ENCODE measurements around the gene IGFBPL1. TPM values are rescaled to one million over a fixed set of nuclear protein-coding genes. Genes with fewer than 3 reads are reported as not detected.

IGFBPL1 gene
- total and polyA plus RNA-seq, 2 of the 8 experiments (the other 6 are each of a cell fraction or from before 2014, with no cell fraction given) = 31.3 to 33.8 TPM

- TF ChIP-seq E2F6 (IDR thresholded peaks at IDR 0.05) (no peak), POU5F1 (IDR thresholded peaks at IDR 0.05; ENCODE audit: low read depth, low read length) (no peak), SP2 (IDR thresholded peaks at IDR 0.05; ENCODE audit: low read length) (no peak), TCF12 (IDR thresholded peaks at IDR 0.05; ENCODE audit: low read depth, low read length) (no peak), KDM4A (IDR thresholded peaks at IDR 0.05; ENCODE audit: low read depth, low read length, severe bottlenecking) (no peak), SIX5 (IDR thresholded peaks at IDR 0.05; ENCODE audit: low read depth, low read length) (no peak), SRF (IDR thresholded peaks at IDR 0.05; ENCODE audit: low read depth, low read length) (no peak)
These were observed 50.6 kb downstream of the IGFBPL1 start (continued) for GRCh38 chr9:38373679-38374078.

All from H1 (cell line).